Keratinocyte (primary cell): ENCODE data around the gene FOXM1.

Experiments used
- CTCF ChIP-seq, 3 experiments: IDR thresholded peaks in 1 of 3; conservative IDR thresholded peaks in 1 of 3; optimal IDR thresholded peaks in 1 of 3; 2 replicates in 2 of 3; 3 replicates in 1 of 3; pipeline versions ENCODE3 to v1.5.1; 2011; ENCODE audit warnings: low read length in 3 of 3, mild to moderate bottlenecking in 3 of 3, moderate library complexity in 2 of 3, control low read depth in 1 of 3, inconsistent platforms in 1 of 3; ENCODE audit not compliant: insufficient read depth in 2 of 3; ENCODE audit errors: extremely low read depth in 1 of 3
- EZH2 ChIP-seq: IDR thresholded peaks from one replicate; pipeline ENCODE4 v1.6.1; 2012; ENCODE audit warnings: inconsistent platforms, mild to moderate bottlenecking, low read length, moderate library complexity

- TF ChIP-seq CTCF (optimal IDR thresholded peaks at IDR 0.05 in 1 of 3, IDR thresholded peaks at IDR 0.05 in 1 of 3, conservative IDR thresholded peaks at IDR 0.05 in 1 of 3; ENCODE audit: extremely low read depth in 1 of 3, insufficient read depth in 2 of 3, low read length in 3 of 3) (no peak), EZH2 (no peak)
Observed at GRCh38 chr12:2832550-2833127, 44.3 kb downstream of the FOXM1 start.
